ENCODE results near the gene SLC49A3. TPM values are rescaled to one million over a fixed set of nuclear protein-coding genes. Genes with fewer than 3 reads are reported as not detected.
A peak's percentile ranks its signal among the peaks of the same experiment; 100 is the strongest.

The SLC49A3 gene
- total and polyA plus RNA-seq, 2 of the 8 experiments (the other 6 are each of a cell fraction or from before 2014, with no cell fraction given): 5.0 to 8.8 TPM

DNA sequence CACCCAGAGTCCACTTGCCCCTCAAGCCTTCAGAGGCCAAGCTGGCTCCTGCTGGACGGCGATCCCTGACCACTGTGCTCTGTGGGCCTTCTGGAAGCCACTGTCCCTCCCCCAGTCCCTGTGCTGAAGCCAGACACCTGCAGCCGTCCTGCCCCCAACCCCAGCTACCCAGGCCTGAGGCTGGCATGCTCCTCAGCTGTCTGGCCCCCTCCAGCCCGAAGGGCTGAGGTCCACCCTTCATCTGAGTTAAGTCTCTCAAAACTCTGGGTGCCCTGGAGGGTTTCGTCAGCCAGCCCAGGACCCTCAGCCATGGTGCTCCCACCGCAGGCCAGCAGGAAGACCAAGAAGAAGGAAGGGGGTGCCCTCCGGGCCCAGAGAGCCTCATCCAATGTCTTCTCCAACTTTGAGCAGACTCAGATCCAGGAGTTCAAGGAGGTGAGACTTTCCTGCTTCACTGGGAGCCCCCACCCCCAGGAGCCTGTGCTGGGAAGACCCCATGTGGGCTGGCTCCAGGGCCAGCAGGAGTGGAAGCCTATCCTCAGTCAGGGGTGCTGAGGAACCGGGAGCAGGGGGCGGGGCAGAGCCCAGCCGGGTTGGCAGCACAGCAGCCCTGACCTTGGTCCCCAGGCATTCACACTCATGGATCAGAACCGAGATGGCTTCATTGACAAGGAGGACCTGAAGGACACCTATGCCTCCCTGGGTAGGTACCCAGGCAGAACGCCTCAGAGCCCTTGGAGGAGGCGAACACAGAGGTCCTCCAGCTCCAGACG is 10.4 kb downstream of the SLC49A3 start:
- Histone ChIP-seq H3K4me1 (replicated peaks in 1 of 4; ENCODE audit: control insufficient read depth in 3 of 4, insufficient read depth in 4 of 4, low read length in 3 of 4) (peaks cover 0 to 12% (median 3%) of the 10 kb centered on the region in 4 experiments; a peak in 5 of 7 replicates), H4K5ac (ENCODE audit: insufficient read length, low read depth, low read length) (no peak overlapping the region), H3K27ac (ENCODE audit: low read depth, low read length) (no peak overlapping the region), H4K91ac (replicated peaks; ENCODE audit: insufficient read length, low read length) (peak overlapping the region; percentile 95), H3K23ac (ENCODE audit: insufficient read length) (no peak overlapping the region), H2AFZ (ENCODE audit: low read length) (no peak overlapping the region), H2BK120ac (replicated peaks; ENCODE audit: low read depth, low read length) (no peak overlapping the region), H3K79me2 (ENCODE audit: control insufficient read depth in 1 of 2, insufficient read depth in 2 of 2, low read length in 2 of 2) (peaks cover 0 to 2% of the 10 kb centered on the region in 2 experiments; a peak in 2 of 4 replicates), H3K9ac (replicated peaks in 1 of 4; ENCODE audit: extremely low read depth in 1 of 4, low read depth in 3 of 4, low read length in 3 of 4) (no peak overlapping the region; a peak in 1 of 7 replicates), H3K27me3 (replicated peaks in 1 of 4; ENCODE audit: control insufficient read depth in 3 of 4, extremely low read depth in 1 of 4, insufficient read depth in 3 of 4, low read length in 3 of 4) (no peaks in the 10 kb centered on the region; a peak in 2 of 7 replicates), H3K18ac (ENCODE audit: extremely low read depth, low read length) (no peak overlapping the region), H3K4me2 (ENCODE audit: insufficient read depth in 1 of 2, low read depth in 2 of 2, low read length in 2 of 2) (no peak overlapping the region), H3K23me2 (ENCODE audit: low read depth, low read length) (peaks cover 9% of the 10 kb centered on the region; the same call in 1 of the 2 replicates), H2BK20ac (ENCODE audit: low read length) (no peak overlapping the region), H2BK12ac (ENCODE audit: low read depth, low read length) (0 out of 2 replicates have a peak overlapping the region, but pooled peaks have one; percentile 85), H2BK15ac (ENCODE audit: low read length) (no peak overlapping the region), H4K8ac (ENCODE audit: extremely low read depth, insufficient read depth, low read length) (no peak overlapping the region), H3K4ac (replicated peaks; ENCODE audit: insufficient read length, low read depth, low read length) (no peak overlapping the region), H2AK5ac (ENCODE audit: low read depth, low read length) (peak overlapping the region; percentile 82; the same call in 1 of the 2 replicates), H4K20me1 (replicated peaks in 1 of 2; ENCODE audit: control insufficient read depth in 1 of 2, insufficient read depth in 2 of 2, low read length in 2 of 2) (peaks cover 0 to 10% of the 10 kb centered on the region in 2 experiments), H3K56ac (replicated peaks; ENCODE audit: insufficient read length, low read depth, low read length) (no peak overlapping the region), H3K9me3 (ENCODE audit: insufficient read depth in 2 of 2, low read depth in 1 of 2, low read length in 1 of 2) (no peaks in the 10 kb centered on the region), H3K4me3 (ENCODE audit: extremely low read depth in 1 of 4, insufficient read depth in 2 of 4, low read depth in 3 of 4, low read length in 4 of 4) (no peak overlapping the region), H3K14ac (ENCODE audit: insufficient read length) (no peak overlapping the region), H2BK5ac (ENCODE audit: low read depth, low read length) (0 out of 2 replicates have a peak overlapping the region, but pooled peaks have one; percentile 61), H3K36me3 (ENCODE audit: control insufficient read depth in 2 of 4, insufficient read depth in 4 of 4, low read length in 3 of 4) (no peaks in the 10 kb centered on the region), H3K79me1 (ENCODE audit: low read depth, low read length) (peaks cover 2% of the 10 kb centered on the region; the same call in 1 of the 2 replicates)
- WGBS, 2 experiments (ENCODE audit: extremely low coverage in 1 of 2, insufficient coverage in 1 of 2, insufficient read length in 1 of 2, insufficient replicate concordance in 2 of 2, low coverage in 1 of 2, low lambda C conversion rate in 2 of 2, missing lambda C conversion rate in 1 of 2): 94% methylated on average over 10 of the region's 14 CpGs; no CpG with 5 or more reads in 1 of the 2 experiments
- FAIRE-seq: no peak
- ChIA-PET POLR2A (ENCODE audit: partially characterized antibody) (interaction anchor here (0.6 to 5.6 kb wide), 6 partner anchors 9 to 201 kb away, joined by 3 to 25 read pairs (median 4); no protein-coding TSS in a partner anchor), CTCF (ENCODE audit: partially characterized antibody) (interaction anchor here (1.2 to 1.6 kb wide), 3 partner anchors 22 to 77 kb away, joined by 3 to 4 read pairs (median 3); no protein-coding TSS in a partner anchor)
- DNase-seq (ENCODE audit: low read depth in 1 of 2, low spot score in 2 of 2): no peak
- TF ChIP-seq, protein P1, sequence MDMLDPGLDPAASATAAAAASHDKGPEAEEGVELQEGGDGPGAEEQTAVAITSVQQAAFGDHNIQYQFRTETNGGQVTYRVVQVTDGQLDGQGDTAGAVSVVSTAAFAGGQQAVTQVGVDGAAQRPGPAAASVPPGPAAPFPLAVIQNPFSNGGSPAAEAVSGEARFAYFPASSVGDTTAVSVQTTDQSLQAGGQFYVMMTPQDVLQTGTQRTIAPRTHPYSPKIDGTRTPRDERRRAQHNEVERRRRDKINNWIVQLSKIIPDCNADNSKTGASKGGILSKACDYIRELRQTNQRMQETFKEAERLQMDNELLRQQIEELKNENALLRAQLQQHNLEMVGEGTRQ (IDR thresholded peaks at IDR 0.05; ENCODE audit: low read length): no peak
- TF ChIP-seq BRCA1 (IDR thresholded peaks at IDR 0.05; ENCODE audit: low read depth, low read length) (no peak), ZNF274 (IDR thresholded peaks at IDR 0.05; ENCODE audit: borderline replicate concordance, extremely low read depth, low read length) (no peak), SUZ12 (IDR thresholded peaks at IDR 0.05; ENCODE audit: low read length) (no peak), ATF2 (IDR thresholded peaks at IDR 0.05; ENCODE audit: low read length) (no peak), EGR1 (IDR thresholded peaks at IDR 0.05; ENCODE audit: borderline replicate concordance, low read depth, low read length) (no peak), TEAD4 (IDR thresholded peaks at IDR 0.05; ENCODE audit: low read depth, low read length) (no peak), EZH2 (IDR thresholded peaks at IDR 0.05; ENCODE audit: low read depth, low read length, severe bottlenecking) (no peak)

All from H1 (cell line).